ENCODE data around the gene EID2. TPM values are rescaled to one million over a fixed set of nuclear protein-coding genes. Genes with fewer than 3 reads are reported as not detected.

Gene EID2
- total and polyA plus RNA-seq, 10 of the 15 experiments (the other 5 are each of a cell fraction or from before 2014, with no cell fraction given), result 1.6 to 11.4 (median 7.0) TPM

- no peak for TF ChIP-seq BCLAF1 (IDR thresholded peaks at IDR 0.05)
- no peak for TF ChIP-seq SMAD1 (IDR thresholded peaks at IDR 0.05; ENCODE audit: low read depth, partially characterized antibody)
- TF ChIP-seq SMARCA5 (IDR thresholded peaks at IDR 0.05), result no peak
- TF ChIP-seq CHD1 (IDR thresholded peaks at IDR 0.05; ENCODE audit: low read depth, low read length), result no peak
- TF ChIP-seq HDAC6 (IDR thresholded peaks at IDR 0.05; ENCODE audit: unreplicated experiment), result no peak
- no peak for TF ChIP-seq CBX5 (IDR thresholded peaks at IDR 0.05; ENCODE audit: low read depth)
- 0 out of 2 replicates have a peak, but pooled peaks have one; percentile 36 for TF ChIP-seq EED (IDR thresholded peaks at IDR 0.05; ENCODE audit: low read depth)
- peak; percentile 43; the same call in 1 of the 2 replicates for TF ChIP-seq HDGF (IDR thresholded peaks at IDR 0.05)
- TF ChIP-seq IKZF2 (IDR thresholded peaks at IDR 0.05), result peak in 1 of 2 experiments; percentile 31; a peak in 1 of 4 replicates
Observed at GRCh38 chr19:39558624-39559117, 18.7 kb upstream of the EID2 start (continued).

Measured in GM12878 (cell line).